HT1080 (cell line): ENCODE measurements around the gene CCDC188. TPM values are rescaled to one million over a fixed set of nuclear protein-coding genes. Genes with fewer than 3 reads are reported as not detected.

Source experiments
- DNase-seq: peaks from one replicate; pipeline ENCODE4 v3.0.0-alpha.2; 2015; ENCODE audit warnings: low read depth
- total RNA-seq: library from RNA; depleted of rRNA; stranded (reverse); fragments of >200 nt; shearing (Covaris generic); gene quantifications from 2 replicates; pipeline ENCODE4 v1.2.3, GENCODE V29; 2014

Gene CCDC188
- total RNA-seq, 1 experiment from 2014 or later: 5.8 TPM

GRCh38 chr22:20123366-20124082 lies 27.3 kb downstream of the CCDC188 start:
- DNase-seq: no peak

- DNase-seq: no peak
These were observed 28.9 kb downstream of the CCDC188 start for GRCh38 chr22:20121856-20122415.

GRCh38 chr22:20118300-20119020 lies 32.4 kb downstream of the CCDC188 start:
- no peak for DNase-seq

- no peak for DNase-seq
These were observed 33.1 kb downstream of the CCDC188 start for GRCh38 chr22:20117633-20118299.

- peak; percentile 98 for DNase-seq
These were observed 33.8 kb downstream of the CCDC188 start, which contains the start of gene TRMT2A for GRCh38 chr22:20116951-20117632. Gene TRMT2A, minus strand, starts transcription at chr22:20117226. Its CDS starts 320 bp downstream, at chr22:20116906.

GRCh38 chr22:20116376-20116950 lies 34.4 kb downstream of the CCDC188 start:
- no peak for DNase-seq

GRCh38 chr22:20115691-20116375 lies 35.0 kb downstream of the CCDC188 start, which contains the start of gene RANBP1:
Gene RANBP1, plus strand, starts transcription at chr22:20116104. Its CDS starts 81 bp downstream, at chr22:20116185.
- DNase-seq: no peak

- no peak for DNase-seq
These were observed 36.1 kb downstream of the CCDC188 start for GRCh38 chr22:20114506-20115475.

GRCh38 chr22:20113551-20114310 lies 37.1 kb downstream of the CCDC188 start:
- no peak for DNase-seq

- DNase-seq: no peak
These were observed 38.0 kb downstream of the CCDC188 start for GRCh38 chr22:20112623-20113511.

GRCh38 chr22:20111689-20112622 lies 38.9 kb downstream of the CCDC188 start:
- DNase-seq: no peak

GRCh38 chr22:20111045-20111688 lies 39.7 kb downstream of the CCDC188 start:
- DNase-seq: peak; percentile 53

- no peak for DNase-seq
These were observed 40.4 kb downstream of the CCDC188 start for GRCh38 chr22:20110359-20110985.

GRCh38 chr22:20109411-20110358 lies 41.2 kb downstream of the CCDC188 start:
- DNase-seq: no peak
